HEK293 (cell line): ENCODE results near the gene FOXN3.

Source experiments
- CTCF ChIA-PET: fragments of 350-600 bp; formaldehyde crosslinking; extraction: SDS; loops from one replicate; lab custom pipeline; 2021; ENCODE audit warnings: antibody characterized with exemption; lab: Yijun Ruan, JAX
- POLR2A ChIA-PET: fragments of 300-600 bp; formaldehyde crosslinking; extraction: SDS; loops from one replicate; lab custom pipeline; 2020; ENCODE audit warnings: antibody characterized with exemption, inconsistent platforms; lab: Yijun Ruan, JAX
- H3K27ac ChIP-seq: fragments of 200-500 bp; sonication (Bioruptor generic); 2 replicates; pipeline ENCODE4 v1.5.1; 2014; ENCODE audit warnings: low read depth, low read length, control low read depth, inconsistent platforms; ENCODE audit errors: extremely low read depth
- H3K36me3 ChIP-seq, 2 experiments: fragments of 200-500 bp in 1 of 2; sonication (Bioruptor generic) in 1 of 2; 1 replicate in 1 of 2; 2 replicates in 1 of 2; pipeline ENCODE4 v1.5.1; 2014 to 2017; ENCODE audit warnings: inconsistent platforms in 2 of 2, low read length in 2 of 2; ENCODE audit not compliant: control insufficient read depth in 2 of 2, insufficient read depth in 1 of 2
- H3K4me1 ChIP-seq: fragments of 200-500 bp; sonication (Bioruptor generic); 2 replicates; pipeline ENCODE4 v1.5.1; 2014; ENCODE audit warnings: mild to moderate bottlenecking, low read length, inconsistent platforms; ENCODE audit not compliant: control insufficient read depth, insufficient read depth
- H3K4me3 ChIP-seq: 2 replicates; pipeline ENCODE4 v1.5.1; 2011; ENCODE audit warnings: low read depth, mild to moderate bottlenecking, control low read depth, low read length, moderate library complexity
- H3K9me3 ChIP-seq: fragments of 200-500 bp; sonication (Bioruptor generic); 2 replicates; pipeline ENCODE4 v1.5.1; 2014; ENCODE audit warnings: low read depth, low read length, inconsistent platforms; ENCODE audit not compliant: control insufficient read depth, insufficient read depth
- EGR2 ChIP-seq: fragments of 450-650 bp; formaldehyde crosslinking; IDR thresholded peaks from 2 replicates; pipeline ENCODE4 v1.5.1; 2016; ENCODE audit warnings: low read depth, missing biosample characterization, missing genetic modification characterization
- ELK4 ChIP-seq: IDR thresholded peaks from 2 replicates; pipeline ENCODE4 v1.6.1; 2011; ENCODE audit warnings: mild to moderate bottlenecking, low read depth, low read length, borderline replicate concordance
- PBX3 ChIP-seq: sonication (generic); formaldehyde crosslinking; IDR thresholded peaks from 2 replicates; pipeline ENCODE4 v1.8.1; 2022; ENCODE audit warnings: mild to moderate bottlenecking, moderate library complexity, missing genetic modification reagents
- SCRT1 ChIP-seq: fragments of 450-650 bp; formaldehyde crosslinking; IDR thresholded peaks from 2 replicates; pipeline ENCODE4 v1.5.1; 2016; ENCODE audit warnings: missing biosample characterization, missing genetic modification characterization, borderline replicate concordance
- SETDB1 ChIP-seq: IDR thresholded peaks from one replicate; pipeline ENCODE4 v1.6.1; 2017; ENCODE audit warnings: mild to moderate bottlenecking, low read length, moderate library complexity, mixed read lengths; ENCODE audit not compliant: insufficient read length
- ZBTB7A ChIP-seq: fragments of 450-650 bp; formaldehyde crosslinking; IDR thresholded peaks from 2 replicates; pipeline ENCODE4 v1.5.1; 2016; ENCODE audit warnings: low read depth, missing biosample characterization, missing genetic modification characterization
- ZNF175 ChIP-seq: fragments of 450-650 bp; formaldehyde crosslinking; IDR thresholded peaks from 2 replicates; pipeline ENCODE4 v1.5.1; 2016; ENCODE audit warnings: missing biosample characterization, missing genetic modification characterization
- ZNF18 ChIP-seq: fragments of 450-650 bp; formaldehyde crosslinking; IDR thresholded peaks from 2 replicates; pipeline ENCODE4 v1.5.1; 2016; ENCODE audit warnings: missing biosample characterization, missing genetic modification characterization
- ZNF202 ChIP-seq: fragments of 450-650 bp; formaldehyde crosslinking; IDR thresholded peaks from 2 replicates; pipeline ENCODE4 v1.5.1; 2016; ENCODE audit warnings: missing biosample characterization, missing genetic modification characterization, borderline replicate concordance
- ZNF221 ChIP-seq: fragments of 450-650 bp; formaldehyde crosslinking; IDR thresholded peaks from 2 replicates; pipeline ENCODE4 v1.5.1; 2017; ENCODE audit warnings: missing biosample characterization, missing genetic modification characterization, borderline replicate concordance
- ZNF223 ChIP-seq: fragments of 450-650 bp; formaldehyde crosslinking; IDR thresholded peaks from 2 replicates; pipeline ENCODE4 v1.5.1; 2016; ENCODE audit warnings: missing biosample characterization, missing genetic modification characterization
- ZNF239 ChIP-seq: fragments of 450-650 bp; formaldehyde crosslinking; IDR thresholded peaks from 2 replicates; pipeline ENCODE4 v1.5.1; 2016; ENCODE audit warnings: missing biosample characterization, missing genetic modification characterization
- ZNF266 ChIP-seq: fragments of 450-650 bp; formaldehyde crosslinking; IDR thresholded peaks from 2 replicates; pipeline ENCODE4 v1.5.1; 2016; ENCODE audit warnings: missing biosample characterization, missing genetic modification characterization, low read depth
- ZNF654 ChIP-seq: fragments of 450-650 bp; formaldehyde crosslinking; IDR thresholded peaks from 2 replicates; pipeline ENCODE4 v1.5.1; 2016; ENCODE audit warnings: low read depth, missing biosample characterization, missing genetic modification characterization
- ZNF76 ChIP-seq: fragments of 450-650 bp; formaldehyde crosslinking; IDR thresholded peaks from 2 replicates; pipeline ENCODE4; 2016; ENCODE audit warnings: low read depth, missing biosample characterization, missing genetic modification characterization, borderline replicate concordance
- ZNF768 ChIP-seq: fragments of 450-650 bp; formaldehyde crosslinking; IDR thresholded peaks from 2 replicates; pipeline ENCODE4 v1.5.1; 2018; ENCODE audit warnings: missing biosample characterization, mild to moderate bottlenecking, missing genetic modification characterization
- ZNF785 ChIP-seq: fragments of 450-650 bp; formaldehyde crosslinking; IDR thresholded peaks from 2 replicates; pipeline ENCODE4 v1.5.1; 2016; ENCODE audit warnings: missing biosample characterization, missing genetic modification characterization
- ZNF792 ChIP-seq: fragments of 450-650 bp; formaldehyde crosslinking; IDR thresholded peaks from 2 replicates; pipeline ENCODE4 v1.5.1; 2016; ENCODE audit warnings: missing biosample characterization, missing genetic modification characterization
- ZXDB ChIP-seq: fragments of 450-650 bp; formaldehyde crosslinking; IDR thresholded peaks from 2 replicates; pipeline ENCODE4 v1.5.1; 2016; ENCODE audit warnings: missing biosample characterization, missing genetic modification characterization

The FOXN3 gene

GRCh38 chr14:89373185-89373584, 43.8 kb downstream of the FOXN3 start:
- POLR2A ChIA-PET = no interaction called here
- Histone ChIP-seq H3K4me3 (no peak overlapping the region), H3K27ac (no peak overlapping the region), H3K9me3 (no peaks in the 10 kb centered on the region; the same call in 1 of the 2 replicates), H3K36me3 (no peaks in the 10 kb centered on the region; a peak in 1 of 3 replicates), H3K4me1 (no peaks in the 10 kb centered on the region)
- TF ChIP-seq ZBTB7A (tag by site-specific recombination) (no peak), ZXDB (tag by site-specific recombination) (no peak), PBX3 (CRISPR knock-in tag) (no peak), ZNF785 (tag by site-specific recombination) (no peak), SETDB1 (no peak), ZNF654 (no peak), ZNF76 (tag by site-specific recombination) (no peak), ZNF221 (tag by site-specific recombination) (no peak), ZNF18 (tag by site-specific recombination) (no peak), ZNF239 (tag by site-specific recombination) (no peak), EGR2 (no peak), ZNF175 (no peak), ZNF266 (tag by site-specific recombination) (no peak), ZNF768 (no peak), SCRT1 (tag by site-specific recombination) (no peak)
- CTCF ChIA-PET = no interaction called here

- ChIA-PET CTCF (no interaction called here), POLR2A (no interaction called here)
- H3K4me3 ChIP-seq = no peak overlapping the region
Measured at GRCh38 chr14:89372512-89372883, 44.5 kb downstream of the FOXN3 start.

More at GRCh38 chr14:89372512-89372883, 44.5 kb downstream of the FOXN3 start:
- Histone ChIP-seq H3K36me3 (no peaks in the 10 kb centered on the region; a peak in 1 of 3 replicates), H3K27ac (no peak overlapping the region), H3K9me3 (no peaks in the 10 kb centered on the region; the same call in 1 of the 2 replicates), H3K4me1 (no peaks in the 10 kb centered on the region)
- TF ChIP-seq ZNF223 (tag by site-specific recombination) = no peak
- no peak for TF ChIP-seq ZNF792 (tag by site-specific recombination)
- TF ChIP-seq SCRT1 (tag by site-specific recombination) = no peak
- no peak for TF ChIP-seq ELK4
- no peak for TF ChIP-seq ZNF202 (tag by site-specific recombination)
- TF ChIP-seq, all 188 proteins: peak for 0
